Measurements from ENCODE around the gene ADGRE3.
"Not testable (repeated sequence)": the region's sequence is repeated elsewhere in the genome, so short reads cannot be mapped to it uniquely, and the experiment has no call there.

DNA sequence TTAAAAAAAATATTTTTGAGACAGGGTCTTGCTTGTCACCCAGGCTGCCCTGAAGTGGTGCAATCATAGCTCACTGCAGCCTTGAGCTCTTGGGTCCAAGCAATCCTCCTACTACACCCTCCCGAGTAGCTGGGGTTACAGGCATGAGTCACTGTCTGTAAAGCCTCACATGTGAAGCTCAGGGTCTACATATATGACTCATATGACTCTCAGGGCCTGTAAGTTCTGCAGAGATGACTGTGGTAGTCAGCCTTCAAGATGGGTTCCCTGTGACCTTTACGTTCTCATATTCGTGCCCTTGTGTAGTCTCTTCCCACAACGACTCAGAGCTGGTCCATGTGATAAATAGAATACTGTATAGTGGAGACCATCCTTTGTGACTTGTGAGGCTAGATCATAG, 85.2 kb downstream of the ADGRE3 start:
- TF ChIP-seq, protein P1, sequence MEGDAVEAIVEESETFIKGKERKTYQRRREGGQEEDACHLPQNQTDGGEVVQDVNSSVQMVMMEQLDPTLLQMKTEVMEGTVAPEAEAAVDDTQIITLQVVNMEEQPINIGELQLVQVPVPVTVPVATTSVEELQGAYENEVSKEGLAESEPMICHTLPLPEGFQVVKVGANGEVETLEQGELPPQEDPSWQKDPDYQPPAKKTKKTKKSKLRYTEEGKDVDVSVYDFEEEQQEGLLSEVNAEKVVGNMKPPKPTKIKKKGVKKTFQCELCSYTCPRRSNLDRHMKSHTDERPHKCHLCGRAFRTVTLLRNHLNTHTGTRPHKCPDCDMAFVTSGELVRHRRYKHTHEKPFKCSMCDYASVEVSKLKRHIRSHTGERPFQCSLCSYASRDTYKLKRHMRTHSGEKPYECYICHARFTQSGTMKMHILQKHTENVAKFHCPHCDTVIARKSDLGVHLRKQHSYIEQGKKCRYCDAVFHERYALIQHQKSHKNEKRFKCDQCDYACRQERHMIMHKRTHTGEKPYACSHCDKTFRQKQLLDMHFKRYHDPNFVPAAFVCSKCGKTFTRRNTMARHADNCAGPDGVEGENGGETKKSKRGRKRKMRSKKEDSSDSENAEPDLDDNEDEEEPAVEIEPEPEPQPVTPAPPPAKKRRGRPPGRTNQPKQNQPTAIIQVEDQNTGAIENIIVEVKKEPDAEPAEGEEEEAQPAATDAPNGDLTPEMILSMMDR (IDR thresholded peaks at IDR 0.05; ENCODE audit: borderline replicate concordance, extremely low read depth, low read length, poor library complexity, severe bottlenecking): not testable (repeated sequence)
- TF ChIP-seq EZH2 (IDR thresholded peaks at IDR 0.05; ENCODE audit: borderline replicate concordance, low read depth, low read length, severe bottlenecking): not testable (repeated sequence)
